Measurements from ENCODE around the gene SKI. TPM values are rescaled to one million over a fixed set of nuclear protein-coding genes. Genes with fewer than 3 reads are reported as not detected.

The SKI gene
- total and polyA plus RNA-seq, 2 of the 4 experiments (the other 2 are of a cell fraction): 2.3 to 20.1 TPM

GRCh38 chr1:2270260-2271100, 42.4 kb downstream of the SKI start (continued):
- no peak for TF ChIP-seq FOS (IDR thresholded peaks at IDR 0.05; ENCODE audit: low read depth, low read length)

- Histone ChIP-seq H3K9me3 (ENCODE audit: control insufficient read depth, insufficient read depth, low read length) (no peaks in the 10 kb centered on the region), H3K23ac (ENCODE audit: low read depth, low read length) (no peak overlapping the region), H4K8ac (ENCODE audit: low read depth in 2 of 2, low read length in 2 of 2) (no peak overlapping the region), H3K14ac (replicated peaks; ENCODE audit: low read depth, low read length) (no peak overlapping the region), H2AK9ac (replicated peaks; ENCODE audit: low read depth, low read length, poor library complexity) (peak overlapping the region; percentile 78), H3K36me3 (ENCODE audit: control insufficient read depth, insufficient read depth, low read length) (no peaks in the 10 kb centered on the region), H3K56ac (ENCODE audit: extremely low read depth, insufficient read depth, low read length) (no peak overlapping the region), H3K9me1 (ENCODE audit: insufficient read depth, low read length) (peaks cover 52% of the 10 kb centered on the region), H4K91ac (ENCODE audit: insufficient read depth, low read depth, low read length) (no peak overlapping the region), H3K4me2 (ENCODE audit: low read depth, low read length) (no peak overlapping the region), H4K5ac (ENCODE audit: low read depth, low read length) (no peak overlapping the region), H3K4me1 (ENCODE audit: control insufficient read depth, insufficient read depth, low read length) (peaks cover 49% of the 10 kb centered on the region), H4K20me1 (ENCODE audit: insufficient read depth, low read length) (peaks cover 100% of the 10 kb centered on the region), H3K4ac (ENCODE audit: low read depth, low read length) (no peak overlapping the region), H3K4me3 (ENCODE audit: insufficient read depth, low read depth, low read length) (no peak overlapping the region), H3K18ac (ENCODE audit: low read depth, low read length) (no peak overlapping the region), H3K27ac (ENCODE audit: insufficient read depth, low read length) (no peak overlapping the region), H2BK20ac (ENCODE audit: low read depth, low read length) (no peak overlapping the region), H2AK5ac (ENCODE audit: low read depth, low read length) (no peak overlapping the region), H2AFZ (replicated peaks; ENCODE audit: low read length, poor library complexity) (no peak overlapping the region), H2BK15ac (ENCODE audit: low read depth, low read length) (no peak overlapping the region), H3K79me1 (ENCODE audit: low read depth in 1 of 2, low read length in 2 of 2) (peaks cover 1 to 85% of the 10 kb centered on the region in 2 experiments; a peak in 2 of 4 replicates), H3K9ac (ENCODE audit: low read depth, low read length) (no peak overlapping the region), H2BK5ac (ENCODE audit: low read depth, low read length, poor library complexity, severe bottlenecking) (no peak overlapping the region), H3K27me3 (ENCODE audit: control insufficient read depth, insufficient read depth, low read length) (no peaks in the 10 kb centered on the region), H2BK120ac (ENCODE audit: low read depth, low read length) (no peak overlapping the region)
- ATAC-seq (ENCODE audit: low read depth): no peak
- no TSS peak for BruUV-seq (replicated peaks)
- CTCF ChIA-PET: no interaction called here
- dilution Hi-C loops (cut with HindIII; ENCODE audit: low sequenced_read_pairs, unreplicated experiment) (no loop called here), intact Hi-C loops (cut with micrococcal nuclease) (no loop called here), in situ Hi-C loops (cut with MboI; ENCODE audit: low sequenced_read_pairs) (no loop called here)
- TF ChIP-seq RAD21 (IDR thresholded peaks at IDR 0.05; ENCODE audit: low read length) (no peak), SMC3 (IDR thresholded peaks at IDR 0.05; ENCODE audit: low read depth, low read length) (no peak), CEBPB (IDR thresholded peaks at IDR 0.05; ENCODE audit: low read depth, low read length) (no peak), MXI1 (IDR thresholded peaks at IDR 0.05; ENCODE audit: borderline replicate concordance, low read depth, low read length) (no peak), CTCF (conservative IDR thresholded peaks at IDR 0.05; ENCODE audit: low read depth, low read length) (no peak), ELK1 (IDR thresholded peaks at IDR 0.05; ENCODE audit: borderline replicate concordance, low read depth, low read length) (no peak), RFX5 (IDR thresholded peaks at IDR 0.05; ENCODE audit: low read depth, low read length) (no peak), RCOR1 (IDR thresholded peaks at IDR 0.05; ENCODE audit: insufficient replicate concordance, low read length) (no peak), NFE2L2 (IDR thresholded peaks at IDR 0.05; ENCODE audit: low read depth, low read length) (no peak), MAZ (IDR thresholded peaks at IDR 0.05; ENCODE audit: borderline replicate concordance, low read depth, low read length) (no peak), MAFK (IDR thresholded peaks at IDR 0.05; ENCODE audit: low read depth, low read length) (no peak)
- POLR2A ChIA-PET (ENCODE audit: unreplicated experiment): no interaction called here
- DNase-seq: no peak
- WGBS, 2 experiments (ENCODE audit: extremely low coverage in 2 of 2, insufficient read length in 1 of 2): 85% methylated on average over 10 of the region's 25 CpGs; no CpG with 5 or more reads in 1 of the 2 experiments
These were observed 43.1 kb downstream of the SKI start for GRCh38 chr1:2271211-2271721.
